Epithelial cell of esophagus (primary cell): ENCODE results near the gene TBXAS1.

Experiments
- DNase-seq: peaks from one replicate; pipeline ENCODE4 v3.0.0; 2010; ENCODE audit warnings: low read depth
- H3K4me3 ChIP-seq: 2 replicates; pipeline ENCODE4 v1.5.1; 2011; ENCODE audit warnings: mild to moderate bottlenecking, low read length, control low read depth
- TF ChIP-seq, protein P1 (sequence below): IDR thresholded peaks from 2 replicates; pipeline ENCODE4 v1.5.1; 2011; ENCODE audit warnings: low read depth, mild to moderate bottlenecking, low read length, control low read depth, inconsistent platforms; ENCODE audit not compliant: insufficient read depth; ENCODE audit errors: missing control alignments

TBXAS1 gene

DNA sequence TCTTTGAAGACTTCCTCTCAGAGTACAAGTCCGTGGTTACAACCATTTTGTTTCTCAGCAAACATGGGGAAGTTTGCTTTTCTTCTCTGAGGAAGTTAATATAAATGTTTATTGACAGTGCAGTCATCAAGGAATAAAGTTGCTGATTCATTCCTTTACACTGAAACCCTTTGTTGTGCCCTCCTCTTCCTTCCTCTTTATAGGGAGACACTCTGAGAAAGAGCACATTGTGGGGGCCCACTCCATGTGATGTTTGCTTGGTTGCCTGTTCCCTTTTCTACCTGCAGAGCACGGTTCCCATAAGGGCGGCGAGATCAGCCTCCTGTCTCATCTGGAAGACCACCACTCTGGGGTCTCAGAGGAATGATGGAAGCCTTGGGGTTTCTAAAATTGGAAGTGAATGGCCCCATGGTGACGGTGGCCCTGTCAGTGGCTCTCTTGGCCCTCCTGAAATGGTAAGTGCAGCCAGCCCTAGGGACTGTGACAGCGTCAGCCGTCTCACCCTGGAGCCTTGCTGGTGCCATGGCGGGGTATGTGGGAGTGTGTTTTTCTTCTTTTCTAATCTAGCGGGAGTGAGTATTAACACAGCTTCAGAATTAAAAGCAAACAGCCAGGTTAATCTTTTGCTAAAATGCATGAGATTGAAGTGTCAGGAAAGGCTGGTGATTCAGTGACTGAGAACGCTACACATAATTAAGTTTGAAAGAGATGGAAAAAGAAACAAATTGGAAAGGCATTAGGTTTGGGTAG is at the start of gene TBXAS1:
Gene TBXAS1 (plus strand): TSS at position 240 of the 750 bp plus-strand sequence. CDS start 127 bp downstream, at position 367.
- TF ChIP-seq, protein P1, sequence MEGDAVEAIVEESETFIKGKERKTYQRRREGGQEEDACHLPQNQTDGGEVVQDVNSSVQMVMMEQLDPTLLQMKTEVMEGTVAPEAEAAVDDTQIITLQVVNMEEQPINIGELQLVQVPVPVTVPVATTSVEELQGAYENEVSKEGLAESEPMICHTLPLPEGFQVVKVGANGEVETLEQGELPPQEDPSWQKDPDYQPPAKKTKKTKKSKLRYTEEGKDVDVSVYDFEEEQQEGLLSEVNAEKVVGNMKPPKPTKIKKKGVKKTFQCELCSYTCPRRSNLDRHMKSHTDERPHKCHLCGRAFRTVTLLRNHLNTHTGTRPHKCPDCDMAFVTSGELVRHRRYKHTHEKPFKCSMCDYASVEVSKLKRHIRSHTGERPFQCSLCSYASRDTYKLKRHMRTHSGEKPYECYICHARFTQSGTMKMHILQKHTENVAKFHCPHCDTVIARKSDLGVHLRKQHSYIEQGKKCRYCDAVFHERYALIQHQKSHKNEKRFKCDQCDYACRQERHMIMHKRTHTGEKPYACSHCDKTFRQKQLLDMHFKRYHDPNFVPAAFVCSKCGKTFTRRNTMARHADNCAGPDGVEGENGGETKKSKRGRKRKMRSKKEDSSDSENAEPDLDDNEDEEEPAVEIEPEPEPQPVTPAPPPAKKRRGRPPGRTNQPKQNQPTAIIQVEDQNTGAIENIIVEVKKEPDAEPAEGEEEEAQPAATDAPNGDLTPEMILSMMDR, result no peak
- no peak for DNase-seq
- H3K4me3 ChIP-seq, result no peak within 1 kb of the TSS

DNA sequence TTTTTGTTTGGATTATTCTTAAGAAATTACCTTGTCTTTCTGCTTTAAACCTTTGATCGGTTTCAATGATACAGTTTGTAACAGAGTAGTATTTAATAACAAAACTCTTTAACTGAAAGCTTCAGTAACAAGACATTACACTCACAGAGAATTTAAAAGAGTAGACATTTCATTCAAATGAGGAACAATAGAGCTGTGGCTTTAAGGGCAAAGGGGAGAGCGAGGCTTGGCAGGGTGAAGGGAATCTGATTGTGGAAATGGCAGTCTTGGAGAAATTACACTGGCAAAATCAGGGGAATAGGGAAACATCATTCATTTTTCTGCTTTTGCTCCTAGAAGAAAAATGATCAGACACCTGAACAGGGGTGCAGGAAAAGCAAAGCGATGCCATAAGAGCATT is 46.1 kb upstream of the TBXAS1 start:
- DNase-seq, result no peak
- TF ChIP-seq, protein P1, result no peak

DNA sequence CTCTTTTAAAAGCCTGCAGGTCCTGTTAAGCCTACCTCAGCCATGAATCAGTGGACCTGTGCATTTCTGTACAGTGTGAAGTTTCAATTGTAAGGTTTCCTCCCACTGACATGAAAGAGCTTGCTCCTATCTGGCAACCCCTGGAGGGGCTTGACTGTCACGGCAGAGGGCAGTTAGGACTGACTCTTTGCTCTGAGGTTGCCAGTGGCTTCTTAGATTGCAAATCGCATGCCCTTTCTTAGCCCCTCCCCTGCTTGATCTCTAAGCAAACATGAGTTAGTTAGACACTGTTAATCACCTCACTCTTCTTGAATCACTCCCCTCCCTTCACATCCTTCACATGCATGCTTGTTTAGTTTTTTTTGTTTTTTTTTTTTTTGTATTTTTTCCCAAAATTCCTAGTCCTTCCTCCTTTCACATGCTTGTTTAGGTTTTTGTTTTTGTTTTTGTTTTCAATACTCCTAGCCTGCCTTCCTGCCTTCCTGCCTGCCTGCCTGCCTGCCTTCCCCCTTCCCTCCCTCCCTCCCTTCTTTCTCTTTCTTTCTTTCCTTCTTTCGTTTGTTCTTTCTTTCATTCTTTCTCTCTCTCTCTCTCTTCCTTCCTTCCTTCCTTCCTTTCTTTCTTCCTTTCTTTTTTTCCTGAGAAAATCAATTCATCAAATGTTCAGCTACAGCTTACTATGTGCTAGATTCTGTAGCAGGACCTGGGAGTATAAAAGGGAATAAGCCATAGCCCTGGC is 45.2 kb upstream of the TBXAS1 start:
- peak; percentile 93 for DNase-seq
- TF ChIP-seq, protein P1, result no peak
- H3K4me3 ChIP-seq, result no peak overlapping the region

More for the DNA sequence above, 46.1 kb upstream of the TBXAS1 start:
- no peak overlapping the region for H3K4me3 ChIP-seq

DNA sequence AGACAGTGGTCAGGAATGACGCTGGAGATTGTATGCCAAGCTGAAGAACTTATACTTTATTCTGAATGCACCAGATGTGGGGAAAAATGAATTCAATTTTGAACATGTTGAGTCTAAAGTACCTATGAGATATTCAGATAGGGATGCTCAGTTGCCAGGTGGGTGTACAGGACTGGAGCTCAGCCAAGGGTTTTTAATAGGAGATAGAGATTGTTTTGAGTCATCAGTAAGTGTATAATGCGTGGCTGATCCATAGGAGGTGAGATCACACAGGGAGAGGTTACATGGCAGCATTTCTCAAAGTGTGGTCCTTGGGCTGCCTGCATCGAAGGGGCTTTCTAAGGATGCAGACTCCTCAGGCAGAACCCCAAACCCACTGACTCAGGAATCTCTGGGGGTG is 44.4 kb upstream of the TBXAS1 start:
- no peak overlapping the region for H3K4me3 ChIP-seq
- TF ChIP-seq, protein P1, result no peak

DNA sequence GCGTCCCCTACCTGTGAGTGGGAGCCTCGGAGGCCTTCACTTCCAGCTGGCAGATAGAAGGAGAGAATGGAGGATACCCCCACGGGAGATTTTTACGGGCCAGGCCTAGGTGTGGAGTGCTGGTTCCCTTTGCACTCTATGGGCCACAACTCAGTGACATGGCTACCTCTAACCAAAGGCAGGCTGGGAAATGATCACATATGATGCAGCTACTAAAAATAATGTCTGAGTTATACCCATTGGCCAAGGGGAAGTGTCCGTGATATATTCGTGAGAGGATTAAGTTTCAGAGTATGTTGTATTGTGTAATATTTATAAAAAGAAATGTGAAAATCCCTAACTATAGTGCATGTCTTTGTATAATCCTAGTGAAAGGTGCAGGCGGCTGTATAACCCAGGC is 37.7 kb upstream of the TBXAS1 start:
- no peak for DNase-seq
- TF ChIP-seq, protein P1, result no peak
- no peak overlapping the region for H3K4me3 ChIP-seq

More for the DNA sequence above, 44.4 kb upstream of the TBXAS1 start:
- peak; percentile 81 for DNase-seq

DNA sequence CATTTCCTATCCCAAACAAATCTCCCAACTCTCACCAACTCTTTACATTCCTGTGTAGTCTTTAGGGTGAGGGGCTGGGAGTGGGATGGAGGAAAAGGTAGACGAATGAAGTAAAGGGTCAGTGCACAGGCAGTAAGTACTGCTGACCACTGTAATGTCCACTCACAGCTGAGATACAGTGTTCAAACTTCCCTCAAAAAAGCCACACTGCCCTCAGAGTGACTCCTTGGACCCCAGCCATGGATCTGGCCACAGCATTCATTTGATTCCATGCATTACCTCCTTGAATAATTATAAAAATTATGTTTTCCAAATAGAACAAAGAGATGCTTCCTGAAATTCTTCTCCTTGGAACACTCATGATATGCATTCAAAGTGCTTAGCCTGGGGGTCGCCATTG is 31.5 kb upstream of the TBXAS1 start:
- TF ChIP-seq, protein P1, result no peak
- DNase-seq, result no peak

More for the DNA sequence above, 31.5 kb upstream of the TBXAS1 start:
- no peak overlapping the region for H3K4me3 ChIP-seq
